GM18526 (cell line): ENCODE measurements around the gene UNC79.

ENCODE experiments used
- POLR2A ChIP-seq: IDR thresholded peaks from 3 replicates; pipeline ENCODE4 v1.6.1; 2011; ENCODE audit not compliant: insufficient read length; ENCODE audit errors: extremely low read depth

UNC79 gene

DNA sequence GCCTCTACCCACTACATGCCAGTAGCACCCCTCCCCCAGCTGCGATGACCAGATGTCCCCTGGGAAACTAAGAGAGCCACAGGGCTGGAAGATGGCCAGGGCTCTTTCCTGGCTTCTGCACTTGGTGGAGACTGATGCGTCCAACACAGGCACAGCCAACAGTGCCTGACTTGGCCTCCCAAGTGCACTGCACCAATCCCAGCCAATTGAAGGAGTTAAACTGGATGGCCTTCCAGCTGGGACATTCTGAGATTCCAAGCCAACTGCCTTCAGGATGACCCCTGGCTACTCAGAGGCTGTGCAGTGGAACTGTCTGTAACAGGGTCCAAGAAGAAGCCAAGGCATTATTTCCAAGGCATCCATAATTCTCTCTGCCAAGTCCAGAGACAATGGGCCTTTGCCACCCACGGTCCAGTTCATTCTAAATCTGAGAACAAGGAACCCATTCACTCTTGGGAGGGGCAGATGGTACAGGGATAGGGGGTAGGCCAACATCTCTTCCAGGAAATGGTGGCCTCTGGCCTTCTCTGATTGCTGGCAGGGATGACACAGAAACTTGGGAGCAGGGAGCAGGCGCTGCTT is 322.3 kb downstream of the UNC79 start:
- no peak for TF ChIP-seq POLR2A

DNA sequence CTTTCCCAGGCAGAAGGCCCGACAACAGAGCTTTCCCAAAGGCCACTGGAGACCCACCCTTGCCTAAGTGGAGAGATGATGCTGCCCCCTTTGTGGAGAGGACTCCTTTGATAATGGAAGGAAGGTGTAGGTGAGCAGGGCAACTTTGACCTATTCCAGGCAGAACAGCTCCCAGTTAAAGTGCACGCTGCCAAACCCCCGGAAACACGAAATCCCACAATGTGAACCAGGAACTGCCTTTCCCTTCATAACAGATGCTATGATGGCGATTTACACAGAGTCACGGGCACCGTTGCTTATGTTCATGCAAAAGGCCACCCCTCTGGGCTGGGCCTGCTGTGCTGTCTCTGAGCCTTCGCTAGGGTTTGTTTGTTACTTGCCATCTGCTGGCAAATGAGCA is 322.9 kb downstream of the UNC79 start:
- TF ChIP-seq POLR2A: no peak

GRCh38 chr14:93757206-93757605 is 326.5 kb downstream of the UNC79 start:
- no peak for TF ChIP-seq POLR2A
